Stimulated activated CD8-positive, alpha-beta memory T cell treated with anti-CD3 and anti-CD28 coated beads, Interleukin-12 subunit alpha, Interleukin-12 subunit beta, amount 100 ng/mL, for 24 hours (primary cell): ENCODE results near the gene NOXO1.

Experiments used
- DNase-seq: peaks from one replicate; pipeline ENCODE4 v3.0.0-alpha.2; 2020; ENCODE audit errors: extremely low read depth

NOXO1 gene

GRCh38 chr16:1997494-1998359, 16.5 kb upstream of the NOXO1 start:
- DNase-seq = no peak

DNA sequence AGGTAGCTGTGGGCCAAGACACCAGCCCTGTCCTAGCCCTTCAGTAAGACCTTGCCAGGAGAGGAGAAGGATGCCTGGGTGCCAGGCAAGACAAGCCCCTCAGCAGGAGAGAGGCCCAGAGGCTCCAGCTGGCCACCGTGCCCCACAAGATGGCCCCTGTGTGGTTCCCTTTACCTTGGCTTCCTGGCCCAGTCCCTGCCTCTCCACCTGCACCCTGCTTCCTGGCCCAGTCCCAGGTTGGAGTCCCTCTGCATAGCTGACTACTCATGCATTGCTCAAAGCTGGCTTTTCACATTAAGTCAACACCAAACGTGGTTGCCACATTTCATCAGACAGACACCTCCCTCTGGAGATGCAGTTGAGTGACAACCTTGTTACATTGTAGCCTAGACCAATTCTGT, 12.5 kb upstream of the NOXO1 start:
- DNase-seq = no peak

DNA sequence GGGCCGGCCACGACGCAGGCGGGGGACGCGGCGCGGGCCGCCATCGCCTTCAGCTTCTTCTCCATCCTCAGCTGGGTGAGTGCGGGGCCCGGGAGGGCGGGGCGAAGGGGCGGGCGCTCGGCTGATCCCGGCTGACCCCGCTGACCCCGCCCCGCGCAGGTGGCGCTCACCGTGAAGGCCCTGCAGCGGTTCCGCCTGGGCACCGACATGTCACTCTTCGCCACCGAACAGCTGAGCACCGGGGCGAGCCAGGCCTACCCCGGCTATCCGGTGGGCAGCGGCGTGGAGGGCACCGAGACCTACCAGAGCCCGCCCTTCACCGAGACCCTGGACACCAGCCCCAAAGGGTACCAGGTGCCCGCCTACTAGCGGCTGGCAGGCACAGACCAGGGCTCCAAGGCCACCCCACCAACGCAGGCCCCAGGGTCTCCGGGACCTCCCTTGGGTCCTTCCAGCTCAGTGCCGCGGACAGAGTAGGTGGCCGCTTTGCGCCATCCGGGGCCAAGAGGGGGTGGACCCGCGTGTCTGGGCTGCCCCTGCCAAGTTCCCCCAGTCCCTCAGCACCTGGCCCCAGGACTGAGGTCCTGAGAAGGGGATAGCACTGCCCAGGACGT, 11.5 kb upstream of the NOXO1 start:
- DNase-seq = no peak

- peak; percentile 90 for DNase-seq
These were observed 10.9 kb upstream of the NOXO1 start for GRCh38 chr16:1991948-1992703.

DNA sequence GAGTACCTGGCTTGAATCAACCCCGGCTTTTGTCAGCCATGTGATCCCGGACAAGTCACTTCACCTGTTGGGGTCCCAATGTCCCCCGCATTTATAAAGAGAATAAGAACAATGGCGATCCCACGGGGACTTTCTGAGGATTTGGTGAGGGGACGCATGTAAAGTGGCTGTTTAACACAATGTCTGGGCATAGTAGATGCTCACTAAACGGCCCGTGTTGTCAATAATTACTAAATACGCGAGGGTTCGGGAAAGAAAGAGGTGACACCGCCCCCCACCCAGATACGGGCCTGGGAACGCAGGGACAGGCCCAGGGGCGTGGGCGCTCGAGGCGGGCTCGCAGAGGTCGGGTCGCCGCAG, 10.3 kb upstream of the NOXO1 start:
- DNase-seq = no peak

- DNase-seq = no peak
These were observed 9.9 kb upstream of the NOXO1 start for GRCh38 chr16:1991135-1991551.

- DNase-seq = no peak
These were observed 9.3 kb upstream of the NOXO1 start for GRCh38 chr16:1990351-1991134.

- DNase-seq = no peak
These were observed 8.8 kb upstream of the NOXO1 start for GRCh38 chr16:1990101-1990350.

DNA sequence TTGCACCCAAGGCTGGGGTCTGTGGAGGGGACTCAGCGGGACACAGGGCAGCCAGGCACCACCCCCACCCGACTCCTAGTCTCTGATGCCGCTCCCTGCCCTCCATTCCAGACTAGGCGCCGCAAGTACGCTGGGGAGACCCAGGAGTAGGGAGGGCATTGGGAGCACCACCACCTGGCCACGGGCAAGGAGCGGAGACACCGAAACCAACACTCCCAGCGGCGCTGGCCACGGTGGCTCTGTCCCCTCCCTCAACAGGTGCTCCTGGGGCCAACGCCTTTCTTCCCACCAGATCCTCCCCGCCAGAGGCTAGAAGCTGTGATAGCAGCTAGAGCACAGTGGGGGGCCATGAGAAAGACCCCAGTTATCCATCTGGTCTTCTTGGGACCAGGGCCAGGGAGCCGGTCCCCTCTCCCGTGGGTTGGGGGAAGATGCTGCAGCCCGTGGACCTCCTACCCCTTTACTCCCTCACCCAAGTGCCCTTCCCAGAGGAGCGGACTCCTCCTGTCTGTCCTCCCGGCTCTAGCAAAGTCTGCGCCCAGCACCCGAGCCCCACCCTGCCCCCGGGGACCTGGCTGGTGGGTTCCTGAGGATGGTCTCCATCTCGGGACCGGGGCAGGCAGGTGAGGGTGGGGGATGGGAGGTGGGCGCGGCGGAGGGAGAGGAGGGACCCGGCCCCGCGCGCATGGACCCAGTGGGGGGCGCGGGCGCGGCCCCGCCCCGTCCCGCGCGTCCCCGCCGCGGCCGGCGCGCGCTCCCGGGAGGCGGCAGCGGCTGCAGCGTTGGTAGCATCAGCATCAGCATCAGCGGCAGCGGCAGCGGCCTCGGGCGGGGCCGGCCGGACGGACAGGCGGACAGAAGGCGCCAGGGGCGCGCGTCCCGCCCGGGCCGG, 8.2 kb upstream of the NOXO1 start, which contains the start of gene SYNGR3:
TSS of gene SYNGR3 (plus strand) at position 762 of the 892 bp plus-strand sequence. CDS start 133 bp downstream, outside the sequence.
- DNase-seq = no peak

DNA sequence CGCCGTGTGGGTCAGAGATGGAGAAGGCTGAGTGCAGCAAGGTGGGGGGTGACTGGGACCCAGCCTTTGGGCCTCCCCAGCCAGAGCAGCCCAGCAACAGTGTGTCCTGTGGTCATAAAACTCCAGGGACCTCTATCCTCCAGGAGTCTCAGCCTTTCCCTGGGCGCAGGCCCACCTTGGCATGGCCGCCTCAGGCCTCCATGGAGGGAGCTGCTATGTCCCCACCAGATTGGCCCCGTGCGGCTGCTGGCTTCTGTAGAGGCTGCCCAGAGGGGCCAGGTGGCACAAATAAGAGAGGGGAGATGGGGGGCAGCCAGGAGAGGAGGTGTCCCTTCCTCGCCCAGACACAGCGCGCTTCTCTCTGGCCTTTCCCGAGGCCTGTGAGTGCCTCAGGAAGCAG, 5.9 kb upstream of the NOXO1 start:
- no peak for DNase-seq

DNA sequence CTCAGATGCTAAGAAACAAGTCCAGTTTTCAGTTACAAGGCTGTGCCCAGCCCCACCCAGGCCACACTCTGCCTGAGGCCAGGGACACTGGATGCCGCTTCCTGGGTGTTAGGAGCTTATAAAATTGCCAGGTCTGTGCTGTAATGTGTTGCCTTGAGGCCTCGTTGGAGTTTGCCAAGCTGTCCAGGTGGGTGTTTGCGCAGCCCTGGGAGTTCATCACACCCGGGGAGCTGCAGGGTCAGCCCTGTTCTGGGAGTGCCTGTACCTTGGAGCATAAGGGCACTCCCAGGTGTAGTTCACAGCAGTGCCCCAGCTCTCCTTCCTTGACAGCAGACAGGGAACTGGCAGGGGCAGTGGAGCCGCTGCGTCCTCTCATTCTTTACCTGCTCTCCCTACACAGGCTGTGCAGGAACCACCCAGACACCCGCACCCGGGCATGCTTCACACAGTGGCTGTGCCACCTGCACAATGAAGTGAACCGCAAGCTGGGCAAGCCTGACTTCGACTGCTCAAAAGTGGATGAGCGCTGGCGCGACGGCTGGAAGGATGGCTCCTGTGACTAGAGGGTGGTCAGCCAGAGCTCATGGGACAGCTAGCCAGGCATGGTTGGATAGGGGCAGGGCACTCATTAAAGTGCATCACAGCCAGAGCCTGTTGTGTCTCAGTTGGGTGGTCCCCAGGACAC, 4.3 kb upstream of the NOXO1 start:
- no peak for DNase-seq

- no peak for DNase-seq
These were observed 3.3 kb upstream of the NOXO1 start for GRCh38 chr16:1984347-1985225.

- DNase-seq = no peak
These were observed 2.5 kb upstream of the NOXO1 start, which contains the start of gene GFER for GRCh38 chr16:1983544-1984346. Gene GFER (plus strand): TSS chr16:1984193. CDS start chr16:1984219, 26 bp downstream.

DNA sequence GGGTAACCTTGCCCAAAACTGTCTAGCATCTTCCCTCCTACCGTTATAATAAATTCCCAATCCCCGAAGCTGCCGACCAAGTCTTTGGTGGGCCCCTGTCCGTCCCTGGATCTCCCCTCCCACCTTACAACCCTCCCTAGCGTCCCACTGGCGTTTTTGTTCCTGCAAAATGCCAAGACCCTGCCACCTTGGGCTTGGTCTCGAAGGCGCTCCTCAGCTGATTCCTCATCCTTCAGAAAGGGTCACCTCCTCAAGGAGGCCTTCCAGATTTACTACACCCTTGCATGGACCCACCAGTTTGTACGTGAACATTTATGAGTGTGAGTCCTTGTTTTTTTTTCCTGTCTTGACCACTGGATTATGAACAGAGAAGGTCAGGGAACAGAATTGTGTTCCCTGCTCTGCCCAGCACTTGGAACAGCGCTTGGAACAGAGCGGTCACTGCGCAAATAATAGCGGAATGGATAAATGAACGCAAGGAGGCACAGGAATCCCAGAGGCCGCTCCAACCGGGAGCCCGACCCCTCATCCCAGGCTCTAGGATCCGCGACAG, 1.8 kb upstream of the NOXO1 start:
- DNase-seq = no peak

- no peak for DNase-seq
These were observed 754 bp upstream of the NOXO1 start for GRCh38 chr16:1982013-1982433.

GRCh38 chr16:1980770-1981087, 540 bp downstream of the NOXO1 start:
- DNase-seq = no peak

DNA sequence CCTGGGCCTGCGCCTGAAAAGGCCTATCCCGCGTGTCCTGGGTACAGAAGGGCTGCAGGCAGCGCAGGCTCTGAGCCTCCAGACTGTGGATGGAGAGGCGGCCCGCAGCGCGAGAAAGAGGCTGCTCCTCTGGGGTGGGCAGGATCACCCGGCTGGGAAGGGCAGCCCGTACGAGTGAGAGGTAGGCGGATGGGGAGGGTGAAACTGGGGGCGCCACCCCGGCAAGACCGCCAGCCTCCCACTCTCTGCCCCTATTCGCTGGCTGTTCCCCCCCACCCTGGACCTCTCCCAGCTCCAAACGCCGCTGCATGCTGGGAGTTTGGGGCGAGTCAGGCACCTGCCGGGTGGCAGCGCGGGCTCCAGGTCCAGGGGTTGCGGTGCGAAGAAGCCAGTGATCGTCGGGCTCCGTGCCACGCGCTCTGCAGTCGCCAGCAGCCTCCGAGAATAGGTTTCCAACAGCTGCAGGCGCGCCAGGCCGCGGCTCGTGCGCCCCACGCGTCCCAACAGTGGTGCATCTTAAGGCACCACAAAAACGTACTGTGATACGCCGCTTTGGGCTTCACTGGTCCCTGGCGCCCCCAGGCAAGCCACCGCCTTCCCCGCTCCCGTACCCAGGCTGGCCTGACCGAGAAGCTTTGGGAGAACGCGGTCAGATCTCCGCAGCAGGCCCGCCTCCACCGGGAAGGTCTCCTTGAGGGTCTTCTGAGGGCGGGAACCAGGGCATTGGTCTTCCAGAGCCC, 1.1 kb downstream of the NOXO1 start:
- DNase-seq = no peak
